Sigmoid colon (tissue), 7 donors: ENCODE results near the gene SMAD6. TPM values are rescaled to one million over a fixed set of nuclear protein-coding genes. Genes with fewer than 3 reads are reported as not detected.
A peak's percentile ranks its signal among the peaks of the same experiment; 100 is the strongest.

Experiments used
- DNase-seq: peaks from one replicate; pipeline ENCODE4 v3.0.0-alpha.2; 2019
- H3K27ac ChIP-seq, 4 donors: fragments of 200-600 bp; sonication (generic); one replicate each; pipeline ENCODE4 v1.5.1; 2016 to 2019; ENCODE audit warnings: mild to moderate bottlenecking in 1 of 4
- H3K27me3 ChIP-seq, 3 donors: fragments of 200-600 bp; sonication (generic); one replicate each; pipeline ENCODE4 v1.5.1; 2019; ENCODE audit warnings: mild to moderate bottlenecking in 1 of 3
- H3K36me3 ChIP-seq, 4 donors: fragments of 200-600 bp; sonication (generic); one replicate each; pipeline ENCODE4 v1.5.1; 2016 to 2019
- H3K4me1 ChIP-seq, 4 donors: fragments of 200-600 bp; sonication (generic); one replicate each; pipeline ENCODE4 v1.5.1; 2017 to 2019
- H3K4me3 ChIP-seq, 4 donors: fragments of 200-600 bp; sonication (generic); one replicate each; pipeline ENCODE4 v1.5.1; 2017 to 2019; ENCODE audit warnings: mild to moderate bottlenecking in 2 of 4, moderate library complexity in 1 of 4
- H3K9me3 ChIP-seq, 4 donors: fragments of 200-600 bp in 3 of 4; sonication (generic) in 3 of 4; one replicate each; pipeline versions ENCODE4 v1.5.1 to v1.6.1; 2013 to 2019
- EP300 ChIP-seq, 4 donors: sonication (generic); formaldehyde crosslinking; IDR thresholded peaks; one replicate each; pipeline ENCODE4 v1.6.1; 2017; ENCODE audit warnings: antibody characterized with exemption in 4 of 4
- POLR2A ChIP-seq, 2 donors: fragments of 450-650 bp; IDR thresholded peaks; one replicate each; pipeline ENCODE4 v1.6.1; 2016; ENCODE audit warnings: antibody characterized with exemption in 2 of 2, mild to moderate bottlenecking in 2 of 2, moderate library complexity in 2 of 2
- POLR2AphosphoS5 ChIP-seq, 4 donors: sonication (generic); formaldehyde crosslinking; IDR thresholded peaks; one replicate each; pipeline ENCODE4 v1.6.1; 2017; ENCODE audit warnings: antibody characterized with exemption in 4 of 4
- WGBS, 2 donors: extraction: QIAGEN DNeasy Blood & Tissue Kit; methylation state at CpG; one replicate each; pipeline ENCODE4 v1.1.7; 2013; 5-methylcytosine and 5-hydroxymethylcytosine counted together
- intact Hi-C: fragments of 100-400 bp; cut with DNase I; formaldehyde crosslinking; loops from one replicate; pipeline ENCODE4 v1.15.1; 2023
- polyA plus RNA-seq, 3 donors: library from polyadenylated mRNA; stranded (reverse); fragments of 200-250 nt; gene quantifications; one replicate each; pipeline ENCODE4 v1.2.3, GENCODE V29; 2013
- total RNA-seq, 4 donors: library from RNA; depleted of rRNA; stranded (reverse); fragments of >200 nt; gene quantifications; one replicate each; pipeline ENCODE4 v1.1.0, GENCODE V29; 2016
- TF ChIP-seq, protein P1 (sequence below), 4 experiments: fragments of 450-650 bp in 3 of 4; fragments of 200-600 bp in 1 of 4; IDR thresholded peaks; one replicate each; pipeline ENCODE4 v1.5.1; 2016 to 2019; ENCODE audit warnings: antibody characterized with exemption in 4 of 4, mild to moderate bottlenecking in 3 of 4, moderate library complexity in 2 of 4
- donor health status: healthy with polysubstance abuse.
- donor health status: Bipolar disorder and iron deficiency.
- donor health status: healthy.

Gene SMAD6
- total and polyA plus RNA-seq, 7 donors = 1.8 to 9.2 (median 5.7) TPM

DNA sequence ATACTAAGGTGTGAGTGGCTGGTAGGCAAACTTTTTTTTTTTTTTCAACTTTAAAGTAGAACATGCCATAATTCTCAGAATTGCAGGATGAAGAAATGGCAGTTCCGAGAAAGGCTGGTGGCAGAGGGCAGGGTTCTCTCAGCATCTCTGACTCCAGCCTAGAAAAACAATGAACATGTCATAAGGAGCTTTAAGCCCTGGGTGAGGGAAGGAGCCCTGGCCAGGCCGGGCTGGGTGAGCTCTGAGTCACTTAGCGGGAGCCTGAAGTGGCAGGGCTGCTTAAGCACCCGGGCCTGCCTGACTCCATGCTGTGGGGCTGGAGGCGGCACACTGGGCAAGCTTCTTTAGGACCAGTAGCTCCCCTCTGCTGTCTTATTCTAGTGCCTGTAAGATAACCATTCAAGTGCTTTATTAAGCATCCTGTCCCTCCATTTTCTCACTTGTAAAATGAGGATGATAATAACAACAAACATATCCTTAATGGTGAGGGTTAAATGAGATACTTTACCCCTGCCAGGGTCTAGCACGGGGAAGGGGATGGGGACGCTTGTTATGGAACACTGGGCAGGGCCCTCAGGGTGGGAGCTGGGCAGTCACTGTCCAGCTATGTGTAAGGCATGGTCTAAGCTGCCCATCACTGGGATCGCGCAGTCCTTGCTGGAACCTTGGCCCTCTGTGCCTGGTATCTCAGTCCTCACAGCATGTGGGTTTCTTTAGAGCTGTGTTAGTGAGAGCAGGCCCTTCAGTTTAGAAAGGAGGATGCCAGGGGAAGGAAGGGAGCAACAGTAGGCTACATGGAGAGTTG, 18.4 kb downstream of the SMAD6 start:
- Histone ChIP-seq H3K9me3 (no peaks in the 10 kb centered on the region), H3K36me3 (peaks cover 0 to 8% (median 0%) of the 10 kb centered on the region in 4 donors), H3K27me3 (no peaks in the 10 kb centered on the region), H3K4me1 (peaks cover 0 to 17% (median 13%) of the 10 kb centered on the region in 4 donors), H3K27ac (peak overlapping the region in 2 of 4 donors; percentile 44 to 46), H3K4me3 (no peak overlapping the region)
- intact Hi-C loops = no loop called here
- TF ChIP-seq EP300 (IDR thresholded peaks at IDR 0.05) = no peak
- TF ChIP-seq POLR2AphosphoS5 (IDR thresholded peaks at IDR 0.05) = no peak
- no peak for TF ChIP-seq POLR2A (IDR thresholded peaks at IDR 0.05)
- TF ChIP-seq, protein P1, sequence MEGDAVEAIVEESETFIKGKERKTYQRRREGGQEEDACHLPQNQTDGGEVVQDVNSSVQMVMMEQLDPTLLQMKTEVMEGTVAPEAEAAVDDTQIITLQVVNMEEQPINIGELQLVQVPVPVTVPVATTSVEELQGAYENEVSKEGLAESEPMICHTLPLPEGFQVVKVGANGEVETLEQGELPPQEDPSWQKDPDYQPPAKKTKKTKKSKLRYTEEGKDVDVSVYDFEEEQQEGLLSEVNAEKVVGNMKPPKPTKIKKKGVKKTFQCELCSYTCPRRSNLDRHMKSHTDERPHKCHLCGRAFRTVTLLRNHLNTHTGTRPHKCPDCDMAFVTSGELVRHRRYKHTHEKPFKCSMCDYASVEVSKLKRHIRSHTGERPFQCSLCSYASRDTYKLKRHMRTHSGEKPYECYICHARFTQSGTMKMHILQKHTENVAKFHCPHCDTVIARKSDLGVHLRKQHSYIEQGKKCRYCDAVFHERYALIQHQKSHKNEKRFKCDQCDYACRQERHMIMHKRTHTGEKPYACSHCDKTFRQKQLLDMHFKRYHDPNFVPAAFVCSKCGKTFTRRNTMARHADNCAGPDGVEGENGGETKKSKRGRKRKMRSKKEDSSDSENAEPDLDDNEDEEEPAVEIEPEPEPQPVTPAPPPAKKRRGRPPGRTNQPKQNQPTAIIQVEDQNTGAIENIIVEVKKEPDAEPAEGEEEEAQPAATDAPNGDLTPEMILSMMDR (IDR thresholded peaks at IDR 0.05) = no peak
- WGBS, 2 donors = 82 to 83% methylated on average over 9 of the region's 9 CpGs
- no peak for DNase-seq

DNA sequence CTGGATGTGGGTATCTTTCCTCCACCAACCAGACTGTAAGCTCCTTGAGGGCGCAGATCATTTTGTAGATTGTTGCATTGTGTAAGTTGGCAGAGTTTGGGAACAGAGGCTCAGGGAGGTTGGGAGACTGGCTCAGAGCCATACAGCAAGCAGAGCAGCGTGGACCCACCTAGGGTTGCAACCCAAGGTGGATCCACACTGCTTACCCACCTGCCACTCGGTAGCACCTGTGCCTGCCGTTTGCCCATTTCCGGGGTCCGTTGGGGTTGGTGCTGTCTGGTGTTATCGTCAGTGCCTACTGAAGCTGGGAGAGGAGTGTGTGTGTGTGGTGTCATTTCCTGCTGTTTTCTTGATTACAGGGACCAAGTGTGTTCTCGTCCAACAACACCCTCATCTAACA, 19.0 kb downstream of the SMAD6 start:
- peaks cover 0 to 8% (median 0%) of the 10 kb centered on the region in 4 donors for H3K36me3 ChIP-seq
- intact Hi-C loops = no loop called here
- peaks cover 0 to 18% (median 13%) of the 10 kb centered on the region in 4 donors for H3K4me1 ChIP-seq
- H3K27ac ChIP-seq = no peak overlapping the region
- TF ChIP-seq, protein P1 (IDR thresholded peaks at IDR 0.05) = no peak
- TF ChIP-seq POLR2AphosphoS5 (IDR thresholded peaks at IDR 0.05) (no peak), EP300 (IDR thresholded peaks at IDR 0.05) (no peak), POLR2A (IDR thresholded peaks at IDR 0.05) (no peak)
- H3K9me3 ChIP-seq = no peaks in the 10 kb centered on the region
- no peak overlapping the region for H3K4me3 ChIP-seq
- WGBS, 2 donors = 89 to 90% methylated on average over 8 of the region's 8 CpGs
- DNase-seq = no peak
- H3K27me3 ChIP-seq = no peaks in the 10 kb centered on the region

DNA sequence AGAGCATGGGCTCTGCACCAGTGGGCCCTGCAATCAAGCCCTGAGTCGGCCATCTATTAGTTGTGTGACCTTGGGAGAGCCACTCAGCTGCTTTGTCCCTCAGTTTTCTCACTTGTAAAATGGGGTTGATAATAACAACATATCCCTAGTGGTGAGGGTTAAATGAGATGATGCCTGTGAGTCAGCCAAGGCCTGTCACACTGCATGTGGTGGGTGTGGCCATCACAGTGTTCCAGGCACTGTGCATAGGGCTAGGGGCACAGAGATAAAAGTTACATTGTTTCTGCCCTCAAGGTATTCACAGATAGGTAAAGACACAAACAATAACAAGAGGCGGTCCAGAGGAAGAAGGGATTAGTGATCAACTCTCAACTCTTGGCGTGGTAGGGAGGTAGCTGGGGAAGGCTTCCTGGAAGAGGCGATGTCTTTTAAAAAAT, 19.5 kb downstream of the SMAD6 start:
- TF ChIP-seq, protein P1 (IDR thresholded peaks at IDR 0.05) = no peak
- TF ChIP-seq POLR2AphosphoS5 (IDR thresholded peaks at IDR 0.05) (no peak), EP300 (IDR thresholded peaks at IDR 0.05) (no peak), POLR2A (IDR thresholded peaks at IDR 0.05) (no peak)
- DNase-seq = no peak
- intact Hi-C loops = no loop called here
- H3K4me3 ChIP-seq = no peak overlapping the region
- no peaks in the 10 kb centered on the region for H3K9me3 ChIP-seq
- WGBS, 2 donors = 82 to 92% methylated on average over 4 of the region's 4 CpGs
- no peak overlapping the region for H3K27ac ChIP-seq
- peaks cover 0 to 8% (median 0%) of the 10 kb centered on the region in 4 donors for H3K36me3 ChIP-seq
- no peaks in the 10 kb centered on the region for H3K27me3 ChIP-seq
- peaks cover 0 to 18% (median 13%) of the 10 kb centered on the region in 4 donors for H3K4me1 ChIP-seq

DNA sequence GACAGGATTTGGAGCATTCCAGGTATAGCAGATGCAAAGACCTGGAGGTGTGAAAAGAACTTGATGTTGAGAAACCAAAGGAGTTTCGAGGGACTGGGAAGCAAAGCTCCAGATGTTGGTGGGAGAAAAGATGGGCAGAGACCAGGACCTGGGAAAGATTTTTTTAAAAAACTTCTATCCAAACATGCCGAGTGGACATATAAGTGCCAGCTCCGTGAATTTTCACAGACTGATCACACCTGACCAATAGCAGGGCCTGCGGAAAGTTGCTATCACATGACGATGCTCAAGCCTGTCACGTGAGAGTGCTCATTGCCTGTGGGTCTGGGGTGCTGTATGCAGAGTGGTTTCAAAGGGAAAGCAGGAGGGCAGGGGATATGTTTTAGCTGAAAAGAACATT, 19.9 kb downstream of the SMAD6 start:
- no peaks in the 10 kb centered on the region for H3K27me3 ChIP-seq
- intact Hi-C loops = no loop called here
- H3K27ac ChIP-seq = no peak overlapping the region
- H3K36me3 ChIP-seq = peaks cover 0 to 4% (median 0%) of the 10 kb centered on the region in 4 donors
- H3K9me3 ChIP-seq = no peaks in the 10 kb centered on the region
- DNase-seq = no peak
- TF ChIP-seq, protein P1 (IDR thresholded peaks at IDR 0.05) = no peak
- TF ChIP-seq POLR2AphosphoS5 (IDR thresholded peaks at IDR 0.05) = no peak
- TF ChIP-seq EP300 (IDR thresholded peaks at IDR 0.05) = no peak
- WGBS, 2 donors = 78 to 91% methylated on average over 6 of the region's 6 CpGs
- no peak overlapping the region for H3K4me3 ChIP-seq
- peaks cover 0 to 18% (median 13%) of the 10 kb centered on the region in 4 donors for H3K4me1 ChIP-seq
